K562 (cell line): ENCODE results near the gene PHLDB2. TPM values are rescaled to one million over a fixed set of nuclear protein-coding genes. Genes with fewer than 3 reads are reported as not detected.

Experiments used
- ATAC-seq: fragments of 200-7000 bp; cut with Tn5 transposase; 3 replicates; pipeline ENCODE4 v1.9.1; 2020; ENCODE audit warnings: moderate library complexity
- Bru-seq: library from RNA; stranded (reverse); fragments of 400-500 nt; gene quantifications from one replicate; lab custom pipeline; 2021; lab: Mats Ljungman, UMichigan
- BruChase-seq, 2 experiments: library from RNA; stranded (reverse); fragments of 400-500 nt; gene quantifications; one replicate each; lab custom pipeline; 2021; lab: Mats Ljungman, UMichigan
- BruUV-seq: library from RNA; stranded (reverse); fragments of 400-500 nt; replicated peaks from 2 replicates; lab custom pipeline; 2021; lab: Mats Ljungman, UMichigan
- CTCF ChIA-PET: fragments of 300-600 bp; formaldehyde crosslinking; extraction: SDS; loops from one replicate; lab custom pipeline; 2021; ENCODE audit warnings: low intra/inter-chr PET ratio; lab: Yijun Ruan, JAX
- POLR2A ChIA-PET: fragments of 300-600, 350-650 bp; sonication (Branson Sonifier 250); formaldehyde crosslinking; extraction: SDS; loops from one replicate; lab custom pipeline; 2021; ENCODE audit warnings: antibody characterized with exemption, inconsistent platforms; lab: Yijun Ruan, JAX
- DNase-seq, 4 experiments: peaks; one replicate each; pipeline versions ENCODE4 v3.0.0 to v3.0.0-alpha.2; 2011 to 2018; ENCODE audit warnings: low spot score in 3 of 4, mixed read lengths in 3 of 4; ENCODE audit errors: extremely low read depth in 1 of 4
- FAIRE-seq: peaks from 2 replicates; lab custom pipeline; 2011; peaks lifted over from hg19 to GRCh38; lab: Jason Lieb, UNC
- H2AFZ ChIP-seq: 2 replicates; pipeline ENCODE4 v1.6.0; 2011; ENCODE audit warnings: low read depth, low read length, control low read depth, inconsistent platforms
- H3K27ac ChIP-seq: fragments of 200-600 bp; 3 replicates; pipeline ENCODE4 v1.8.0; 2011; ENCODE audit warnings: low read depth, mild to moderate bottlenecking, control low read depth, inconsistent platforms, low read length, moderate library complexity, mixed read lengths; ENCODE audit errors: extremely low read depth
- H3K27me3 ChIP-seq, 2 experiments: fragments of 300-600 bp in 1 of 2; 2 replicates in 1 of 2; 3 replicates in 1 of 2; pipeline versions ENCODE4 v1.6.0 to v1.8.0; 2011; ENCODE audit warnings: inconsistent platforms in 2 of 2, low read length in 2 of 2, mild to moderate bottlenecking in 1 of 2, mixed read lengths in 1 of 2, moderate library complexity in 1 of 2; ENCODE audit not compliant: control insufficient read depth in 2 of 2, insufficient read depth in 2 of 2
- H3K36me3 ChIP-seq: fragments of 300-600 bp; 3 replicates; pipeline ENCODE4 v1.8.0; 2011; ENCODE audit warnings: mild to moderate bottlenecking, low read length, inconsistent platforms; ENCODE audit not compliant: control insufficient read depth, insufficient read depth
- H3K4me1 ChIP-seq, 2 experiments: fragments of 200-600 bp in 1 of 2; replicated peaks in 1 of 2; 2 replicates in 1 of 2; 3 replicates in 1 of 2; pipeline versions ENCODE4 v1.5.1 to v1.8.0; 2011; ENCODE audit warnings: inconsistent platforms in 2 of 2, low read length in 2 of 2, mild to moderate bottlenecking in 1 of 2, mixed read lengths in 1 of 2, moderate library complexity in 1 of 2; ENCODE audit not compliant: control insufficient read depth in 2 of 2, insufficient read depth in 2 of 2
- H3K4me2 ChIP-seq: 2 replicates; pipeline ENCODE4 v1.6.1; 2011; ENCODE audit warnings: low read length, control low read depth, inconsistent platforms, mixed read lengths; ENCODE audit not compliant: insufficient read depth
- H3K4me3 ChIP-seq: fragments of 200-600 bp; sonication (generic), shearing (Covaris generic); 2 replicates; pipeline ENCODE4 v1.5.1; 2016; ENCODE audit warnings: control low read depth, inconsistent platforms
- H3K79me2 ChIP-seq: fragments of 200-600 bp; 3 replicates; pipeline ENCODE4 v1.8.0; 2011; ENCODE audit warnings: low read length, inconsistent platforms; ENCODE audit not compliant: control insufficient read depth, insufficient read depth
- H3K9ac ChIP-seq, 2 experiments: 2 replicates each; pipeline versions ENCODE4 v1.6.0 to v1.6.1; 2011; ENCODE audit warnings: low read depth in 2 of 2, low read length in 2 of 2, control low read depth in 1 of 2, inconsistent platforms in 1 of 2, mild to moderate bottlenecking in 1 of 2, mixed read lengths in 1 of 2; ENCODE audit not compliant: insufficient read depth in 1 of 2
- H3K9me1 ChIP-seq: one replicate; pipeline ENCODE4 v1.6.0; 2011; ENCODE audit warnings: inconsistent platforms, mild to moderate bottlenecking, low read length, moderate library complexity; ENCODE audit not compliant: control insufficient read depth, insufficient read depth
- H3K9me3 ChIP-seq: replicated peaks from 2 replicates; pipeline ENCODE4 v1.5.1; 2011; ENCODE audit warnings: low read depth, low read length, inconsistent platforms; ENCODE audit not compliant: control insufficient read depth, insufficient read depth
- H4K20me1 ChIP-seq: replicated peaks from 2 replicates; pipeline ENCODE4 v1.6.1; 2011; ENCODE audit warnings: low read length, inconsistent platforms, mixed read lengths; ENCODE audit not compliant: control insufficient read depth, insufficient read depth
- PRDM10 ChIP-seq: fragments of 450-650 bp; IDR thresholded peaks from 2 replicates; pipeline ENCODE4 v1.6.1; 2018; ENCODE audit not compliant: partially characterized antibody
- ZNF175 ChIP-seq: fragments of 200-800 bp; sonication (Bioruptor generic); IDR thresholded peaks from 2 replicates; pipeline ENCODE4 v1.6.1; 2016; ENCODE audit warnings: low read depth, mild to moderate bottlenecking, missing genetic modification characterization, missing compliant biosample characterization
- WGBS: fragments of 100-300 bp; shearing (Covaris generic); methylation state at CpG from one replicate; pipeline ENCODE4 v1.1.6; 2016; ENCODE audit warnings: low coverage, mixed read lengths; ENCODE audit not compliant: insufficient coverage; ENCODE audit errors: missing lambda C conversion rate; 5-methylcytosine and 5-hydroxymethylcytosine counted together
- in situ Hi-C: fragments of 300-500 bp; cut with MboI; formaldehyde crosslinking; loops from 4 replicates; pipeline ENCODE4 v1.15.0; 2018; ENCODE audit warnings: inconsistent platforms, mixed read lengths
- intact Hi-C: fragments of 100-400 bp; cut with micrococcal nuclease; formaldehyde crosslinking; loops from 2 replicates; pipeline ENCODE4 v1.14.2; 2022
- long read RNA-seq, 3 experiments: library from polyadenylated mRNA in 2 of 3; library from RNA in 1 of 3; unstranded in 2 of 3; stranded (forward) in 1 of 3; transcript quantifications; one replicate each; pipeline ENCODE4 v2.0.0, GENCODE V29; 2019 to 2022
- polyA minus RNA-seq, 3 experiments: library from RNA; depleted of rRNA, polyadenylated mRNA; stranded (reverse); fragments of >200 nt; gene quantifications; 2 replicates each; pipeline ENCODE4 v1.2.3, GENCODE V29; 2011
- polyA plus RNA-seq, 8 experiments: library from polyadenylated mRNA; depleted of rRNA in 4 of 8; stranded (reverse) in 5 of 8; unstranded in 3 of 8; fragments of >200 nt; fragmentation: Nextera tagmentation in 2 of 8; fragmentation: Illumina TruSeq in 1 of 8; extraction: Ambion mirVana in 2 of 8; extraction: Trizol in 1 of 8; gene quantifications; 2 replicates each; pipeline versions ENCODE4 v1.2.1 to v1.2.3, GENCODE V29; 2011 to 2014; ENCODE audit warnings: inconsistent platforms in 1 of 8, missing spikeins in 1 of 8
- total RNA-seq, 7 experiments: library from RNA; depleted of rRNA in 6 of 7; stranded (reverse); fragments of >200 nt in 6 of 7; fragmentation: Illumina TruSeq in 2 of 7; extraction: Trizol in 2 of 7; gene quantifications; 2 replicates each; pipeline versions ENCODE4 v1.2.1 to v1.2.3, GENCODE V29; 2011 to 2021; ENCODE audit warnings: low replicate concordance in 1 of 7

PHLDB2 gene
- total RNA-seq (2011; cell fraction: chromatin; rRNA removed; ENCODE audit: low replicate concordance), result not detected in 2 replicates
- not detected in 2 replicates for total RNA-seq (2011; cell fraction: nucleolus; rRNA removed)
- total RNA-seq (2011; cell fraction: nucleoplasm; rRNA removed), result not detected in 2 replicates
- total RNA-seq (2014; rRNA removed), result not detected in 2 replicates
- not detected in 2 replicates for total RNA-seq (2014; rRNA removed; fragmentation: Illumina TruSeq; extraction: Trizol)
- not detected in 2 replicates for total RNA-seq (2015; rRNA removed; fragmentation: Illumina TruSeq; extraction: Trizol)
- 0.04 and 0.07 TPM in 2 replicates for total RNA-seq (2021)
- polyA plus RNA-seq (2011; rRNA removed), result not detected in 2 replicates
- not detected in 2 replicates for polyA plus RNA-seq (2011; cell fraction: cytosol; rRNA removed)
- polyA plus RNA-seq (2011; cell fraction: nucleus; rRNA removed), result 0.04 TPM in 1 of 2 replicates, not detected in the other
- polyA plus RNA-seq (2012), result not detected in 2 replicates
- polyA plus RNA-seq (2014; fragmentation: Illumina TruSeq; extraction: Trizol), result not detected in 2 replicates
- not detected for polyA plus RNA-seq (2014; fragmentation: Nextera tagmentation; extraction: Ambion mirVana)
- not detected in 2 replicates for polyA plus RNA-seq (2014; rRNA removed)
- not detected in 2 replicates for polyA minus RNA-seq (2011; rRNA and poly(A)+ RNA removed)
- 0.19 and 1.5 TPM in 2 replicates for polyA minus RNA-seq (2011; cell fraction: cytosol; rRNA and poly(A)+ RNA removed)
- 0.40 TPM in 1 of 2 replicates, not detected in the other for polyA minus RNA-seq (2011; cell fraction: nucleus; rRNA and poly(A)+ RNA removed)
- Bru-seq, nascent RNA, result percentile 16 among the genes with signal in this experiment
- percentile 18 among the genes with signal in this experiment for BruChase-seq, experiment 1, labeled RNA remaining after a 2-hour chase
- BruChase-seq, experiment 2, labeled RNA remaining after a 6-hour chase, result percentile 20 among the genes with signal in this experiment
- long read RNA-seq, experiment 1, result 0 reads
- long read RNA-seq, experiment 2, result 0 reads
- long read RNA-seq, experiment 3, result 0 reads

GRCh38 chr3:111859061-111859973 lies at the start of gene PHLDB2:
PHLDB2 (plus strand) TSS chr3:111859265; CDS start chr3:111884078, 24,813 bp downstream.
- no TSS peak for BruUV-seq
- ATAC-seq, result no peak; the same call in 2 of the 3 replicates
- Histone ChIP-seq H4K20me1 (no peaks in the 10 kb centered on the region), H2AFZ (no peak within 1 kb of the TSS), H3K79me2 (no peaks in the 10 kb centered on the region), H3K9me3 (no peaks in the 10 kb centered on the region), H3K27me3 (peaks cover 0 to 9% of the 10 kb centered on the region in 2 experiments; a peak in 3 of 5 replicates), H3K4me3 (no peak within 1 kb of the TSS), H3K9me1 (no peaks in the 10 kb centered on the region), H3K9ac (no peak within 1 kb of the TSS), H3K4me2 (no peak within 1 kb of the TSS), H3K36me3 (no peaks in the 10 kb centered on the region), H3K27ac (no peak within 1 kb of the TSS), H3K4me1 (peaks cover 0 to 7% of the 10 kb centered on the region in 2 experiments; a peak in 1 of 5 replicates)
- ChIA-PET POLR2A (interaction anchor here (0.6 kb wide), 1 partner anchor 118 kb away, joined by 3 read pairs; no protein-coding TSS in a partner anchor), CTCF (no interaction called here)
- no peak for FAIRE-seq
- no peak for TF ChIP-seq ZNF175 (CRISPR knock-in tag)
- peak; percentile 81 for TF ChIP-seq PRDM10
- in situ Hi-C loops, result no loop called here
- intact Hi-C loops, result no loop called here
- 16% methylated on average over 35 of the region's 78 CpGs for WGBS
- no peak for DNase-seq
